Stomach (tissue), 4 donors: ENCODE results near the gene EIF4G1.

ENCODE experiments used
- EP300 ChIP-seq: sonication (generic); formaldehyde crosslinking; IDR thresholded peaks from one replicate; pipeline ENCODE4 v1.6.1; 2017; ENCODE audit warnings: antibody characterized with exemption
- POLR2A ChIP-seq, 4 donors: fragments of 450-650 bp; IDR thresholded peaks; one replicate each; pipeline ENCODE4 v1.6.1; 2016; ENCODE audit warnings: antibody characterized with exemption in 4 of 4, control low read depth in 2 of 4, mild to moderate bottlenecking in 1 of 4, moderate library complexity in 1 of 4
- POLR2AphosphoS5 ChIP-seq, 3 donors: sonication (generic); formaldehyde crosslinking; IDR thresholded peaks; one replicate each; pipeline ENCODE4 v1.6.1; 2016; ENCODE audit warnings: antibody characterized with exemption in 3 of 3
- TF ChIP-seq, protein P1 (sequence below), 7 experiments: fragments of 450-650 bp in 4 of 7; fragments of 200-600 bp in 3 of 7; sonication (generic) in 3 of 7; IDR thresholded peaks; one replicate each; pipeline ENCODE4 v1.5.1; 2016 to 2019; ENCODE audit warnings: antibody characterized with exemption in 7 of 7, control low read depth in 2 of 7, mild to moderate bottlenecking in 1 of 7

DNA sequence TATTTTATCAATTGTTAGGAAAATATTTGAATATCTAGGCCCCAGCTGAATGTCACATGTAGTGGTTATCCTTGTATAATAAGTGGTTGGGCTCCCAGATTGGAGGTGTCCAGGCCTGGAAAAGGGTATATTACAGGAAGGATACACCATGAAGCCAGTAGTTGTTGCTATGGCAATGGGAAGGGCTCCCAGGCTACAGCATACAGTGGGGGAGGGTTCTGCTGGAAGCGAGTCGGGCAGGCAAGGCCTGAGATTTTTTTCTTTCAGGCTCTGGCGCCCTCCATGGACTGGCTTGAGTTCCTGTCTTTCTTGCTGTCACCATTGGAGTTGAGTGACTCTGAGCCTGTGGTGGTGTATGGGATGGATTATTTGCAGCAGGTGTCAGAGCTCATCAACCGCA is 29.7 kb upstream of the EIF4G1 start:
- TF ChIP-seq, protein P1, sequence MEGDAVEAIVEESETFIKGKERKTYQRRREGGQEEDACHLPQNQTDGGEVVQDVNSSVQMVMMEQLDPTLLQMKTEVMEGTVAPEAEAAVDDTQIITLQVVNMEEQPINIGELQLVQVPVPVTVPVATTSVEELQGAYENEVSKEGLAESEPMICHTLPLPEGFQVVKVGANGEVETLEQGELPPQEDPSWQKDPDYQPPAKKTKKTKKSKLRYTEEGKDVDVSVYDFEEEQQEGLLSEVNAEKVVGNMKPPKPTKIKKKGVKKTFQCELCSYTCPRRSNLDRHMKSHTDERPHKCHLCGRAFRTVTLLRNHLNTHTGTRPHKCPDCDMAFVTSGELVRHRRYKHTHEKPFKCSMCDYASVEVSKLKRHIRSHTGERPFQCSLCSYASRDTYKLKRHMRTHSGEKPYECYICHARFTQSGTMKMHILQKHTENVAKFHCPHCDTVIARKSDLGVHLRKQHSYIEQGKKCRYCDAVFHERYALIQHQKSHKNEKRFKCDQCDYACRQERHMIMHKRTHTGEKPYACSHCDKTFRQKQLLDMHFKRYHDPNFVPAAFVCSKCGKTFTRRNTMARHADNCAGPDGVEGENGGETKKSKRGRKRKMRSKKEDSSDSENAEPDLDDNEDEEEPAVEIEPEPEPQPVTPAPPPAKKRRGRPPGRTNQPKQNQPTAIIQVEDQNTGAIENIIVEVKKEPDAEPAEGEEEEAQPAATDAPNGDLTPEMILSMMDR (IDR thresholded peaks at IDR 0.05) = peak in 1 of 7 experiments; percentile 23
- TF ChIP-seq POLR2A (IDR thresholded peaks at IDR 0.05) = no peak
- no peak for TF ChIP-seq POLR2AphosphoS5 (IDR thresholded peaks at IDR 0.05)
- TF ChIP-seq EP300 = no peak
